K562 (cell line): ENCODE measurements around the gene RACK1. TPM values are rescaled to one million over a fixed set of nuclear protein-coding genes. Genes with fewer than 3 reads are reported as not detected.

ENCODE experiments used
- BRD4 ChIP-seq: fragments of 200-600 bp; sonication (generic); IDR thresholded peaks from 2 replicates; pipeline ENCODE4 v1.6.1; 2017; ENCODE audit warnings: inconsistent platforms
- BRF1 ChIP-seq: IDR thresholded peaks from 3 replicates; pipeline ENCODE4 v1.6.1; 2011; ENCODE audit warnings: borderline replicate concordance, mild to moderate bottlenecking; ENCODE audit not compliant: insufficient read length; ENCODE audit errors: extremely low read depth
- CBX8 ChIP-seq: fragments of 200-600 bp; sonication (generic); IDR thresholded peaks from 2 replicates; pipeline ENCODE4 v1.6.1; 2012; ENCODE audit warnings: borderline replicate concordance, mixed run types, low read depth, mild to moderate bottlenecking, moderate library complexity, mixed read lengths, low read length, control low read depth, inconsistent platforms; ENCODE audit not compliant: poor library complexity, severe bottlenecking; ENCODE audit errors: extremely low read depth
- ELF1 ChIP-seq: fragments of 200-800 bp; sonication (Bioruptor generic); IDR thresholded peaks from 2 replicates; pipeline ENCODE4 v1.6.1; 2016; ENCODE audit warnings: missing genetic modification characterization, missing compliant biosample characterization
- EP400 ChIP-seq: fragments of 450-650 bp; IDR thresholded peaks from 2 replicates; pipeline ENCODE4 v1.6.1; 2017; ENCODE audit warnings: antibody characterized with exemption, mild to moderate bottlenecking, moderate library complexity
- ESRRB ChIP-seq: fragments of 250-450 bp; sonication (Bioruptor Pico); IDR thresholded peaks from 2 replicates; pipeline ENCODE4 v1.5.0; 2020; ENCODE audit warnings: mild to moderate bottlenecking, moderate library complexity, borderline replicate concordance
- ILF3 ChIP-seq: fragments of 450-650 bp; IDR thresholded peaks from 2 replicates; pipeline ENCODE4 v1.6.1; 2018; ENCODE audit warnings: antibody characterized with exemption, mild to moderate bottlenecking, moderate library complexity, borderline replicate concordance
- KAT2B ChIP-seq: IDR thresholded peaks from one replicate; pipeline ENCODE4 v1.6.1; 2012; ENCODE audit warnings: low read depth, mild to moderate bottlenecking, control low read depth, inconsistent platforms, low read length, moderate library complexity
- NRF1 ChIP-seq, 2 experiments: fragments of 450-650 bp; IDR thresholded peaks in 1 of 2; conservative IDR thresholded peaks in 1 of 2; 2 replicates each; pipeline ENCODE4 v1.6.1; 2014; ENCODE audit warnings: mild to moderate bottlenecking in 2 of 2
- SAP30 ChIP-seq: fragments of 200-600 bp; sonication (generic); IDR thresholded peaks from 2 replicates; pipeline ENCODE4 v1.6.1; 2012; ENCODE audit warnings: borderline replicate concordance, low read depth, mild to moderate bottlenecking, moderate library complexity, low read length, control low read depth, inconsistent platforms; ENCODE audit not compliant: insufficient read depth, poor library complexity, severe bottlenecking
- SUPT5H ChIP-seq: fragments of 450-650 bp; IDR thresholded peaks from 2 replicates; pipeline ENCODE4 v1.6.1; 2016
- ZKSCAN8 ChIP-seq: fragments of 200-800 bp; sonication (Bioruptor generic); IDR thresholded peaks from 2 replicates; pipeline ENCODE4 v1.6.1; 2016; ENCODE audit warnings: missing genetic modification characterization, missing compliant biosample characterization
- ZNF24 ChIP-seq: fragments of 450-650 bp; IDR thresholded peaks from 2 replicates; pipeline ENCODE4 v1.6.1; 2016
- ZNF407 ChIP-seq: fragments of 450-650 bp; IDR thresholded peaks from 2 replicates; pipeline ENCODE4 v1.6.1; 2016; ENCODE audit warnings: low read depth
- ZNF639 ChIP-seq, 2 experiments: fragments of 200-800 bp in 1 of 2; sonication (Bioruptor generic) in 1 of 2; sonication (generic) in 1 of 2; formaldehyde crosslinking in 1 of 2; IDR thresholded peaks in 1 of 2; conservative IDR thresholded peaks in 1 of 2; 2 replicates each; pipeline versions ENCODE4 v1.5.0 to v1.6.1; 2016 to 2020; ENCODE audit warnings: missing compliant biosample characterization in 1 of 2, missing genetic modification characterization in 1 of 2, missing genetic modification reagents in 1 of 2
- ZNF695 ChIP-seq: fragments of 450-650 bp; formaldehyde crosslinking; IDR thresholded peaks from 2 replicates; pipeline ENCODE4 v1.4.0; 2020; ENCODE audit warnings: mild to moderate bottlenecking, moderate library complexity
- ZNF75A ChIP-seq: fragments of 450-650 bp; formaldehyde crosslinking; IDR thresholded peaks from 2 replicates; pipeline ENCODE4 v1.4.0; 2020; ENCODE audit warnings: mild to moderate bottlenecking
- polyA plus RNA-seq, 8 experiments: library from polyadenylated mRNA; depleted of rRNA in 4 of 8; stranded (reverse) in 5 of 8; unstranded in 3 of 8; fragments of >200 nt; fragmentation: Nextera tagmentation in 2 of 8; fragmentation: Illumina TruSeq in 1 of 8; extraction: Ambion mirVana in 2 of 8; extraction: Trizol in 1 of 8; gene quantifications; 2 replicates each; pipeline versions ENCODE4 v1.2.1 to v1.2.3, GENCODE V29; 2011 to 2014; ENCODE audit warnings: inconsistent platforms in 1 of 8, missing spikeins in 1 of 8
- total RNA-seq, 7 experiments: library from RNA; depleted of rRNA in 6 of 7; stranded (reverse); fragments of >200 nt in 6 of 7; fragmentation: Illumina TruSeq in 2 of 7; extraction: Trizol in 2 of 7; gene quantifications; 2 replicates each; pipeline versions ENCODE4 v1.2.1 to v1.2.3, GENCODE V29; 2011 to 2021; ENCODE audit warnings: low replicate concordance in 1 of 7

RACK1 gene
- total and polyA plus RNA-seq, 9 of the 15 experiments (the other 6 are each of a cell fraction or from before 2014, with no cell fraction given), result 2,303 to 5,311 (median 3,833) TPM

- TF ChIP-seq EP400 (no peak), SUPT5H (peak; percentile 54), ELF1 (tag) (peak; percentile 97), ZNF407 (peak; percentile 73), ILF3 (no peak), NRF1 (conservative IDR thresholded peaks at IDR 0.05 in 1 of 2, IDR thresholded peaks at IDR 0.05 in 1 of 2) (peak; percentile 94 to 95), ZNF639 (CRISPR knock-in tag; conservative IDR thresholded peaks at IDR 0.05 in 1 of 2, IDR thresholded peaks at IDR 0.05 in 1 of 2) (peak in 1 of 2 experiments; percentile 100; a peak in 2 of 4 replicates), ZNF75A (CRISPR knock-in tag) (no peak), KAT2B (no peak), ZNF24 (peak; percentile 17; the same call in 1 of the 2 replicates), ZNF695 (CRISPR knock-in tag) (peak; percentile 15; the same call in 1 of the 2 replicates), BRD4 (peak; percentile 76; the same call in 1 of the 2 replicates), BRF1 (peak; percentile 79), SAP30 (peak; percentile 42), ZKSCAN8 (CRISPR knock-in tag) (no peak), ESRRB (CRISPR knock-in tag) (no peak), CBX8 (no peak)
These were observed 52.0 kb downstream of the RACK1 start (continued) for GRCh38 chr5:181191526-181192336.
